Measurements from ENCODE around the gene TRPM3. TPM values are rescaled to one million over a fixed set of nuclear protein-coding genes. Genes with fewer than 3 reads are reported as not detected.
A peak's percentile ranks its signal among the peaks of the same experiment; 100 is the strongest.

Gene TRPM3
- polyA plus RNA-seq, 3 donors, result not detected

DNA sequence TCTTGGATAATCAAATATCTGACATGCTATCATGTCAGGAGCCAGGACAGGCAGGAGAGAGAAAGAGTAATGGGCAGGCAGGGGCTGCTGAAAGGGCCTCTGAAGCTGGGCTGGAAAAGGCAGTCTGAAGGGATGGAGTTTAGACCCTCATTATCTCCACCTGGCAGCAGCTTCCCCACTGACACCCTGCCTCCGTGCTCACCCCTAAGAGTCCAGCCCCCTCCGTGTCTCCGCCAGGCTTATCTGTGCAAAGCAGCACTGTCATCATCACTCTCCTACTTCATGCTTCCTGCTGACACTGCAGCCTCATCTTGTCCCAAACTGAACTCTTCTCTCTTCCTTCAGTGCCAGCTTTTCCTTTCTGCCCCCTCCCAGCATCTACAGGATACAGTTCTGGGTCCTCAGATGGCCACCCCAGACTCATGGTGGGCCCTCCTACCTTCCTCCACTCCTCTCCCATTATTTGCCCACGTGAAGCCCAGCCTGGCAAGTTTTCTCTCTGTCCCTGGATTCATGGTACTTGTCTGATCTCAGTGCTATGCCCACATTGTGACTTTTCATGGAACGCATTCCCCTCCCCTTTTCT lies 636.1 kb downstream of the TRPM3 start:
- Histone ChIP-seq H3K9ac (ENCODE audit: insufficient read depth, low read length, poor library complexity, severe bottlenecking) (no peak overlapping the region), H3K4me1 (ENCODE audit: control insufficient read depth in 1 of 2, insufficient read depth in 2 of 2, low read length in 2 of 2) (peaks cover 0 to 7% of the 10 kb centered on the region in 2 donors), H3K9me3 (replicated peaks in 1 of 2; ENCODE audit: control insufficient read depth in 1 of 2, insufficient read depth in 1 of 2, low read length in 2 of 2) (no peaks in the 10 kb centered on the region), H4K20me1 (ENCODE audit: insufficient read depth, low read length) (no peaks in the 10 kb centered on the region), H3K36me3 (replicated peaks in 1 of 2; ENCODE audit: control insufficient read depth in 1 of 2, insufficient read depth in 2 of 2, low read length in 2 of 2) (no peaks in the 10 kb centered on the region), H3K79me2 (ENCODE audit: insufficient read depth, low read length) (no peaks in the 10 kb centered on the region), H3K27ac (ENCODE audit: low read depth in 1 of 2, low read length in 2 of 2) (no peak overlapping the region), H3K4me2 (replicated peaks; ENCODE audit: extremely low read depth, low read length, poor library complexity, severe bottlenecking) (no peak overlapping the region), H3K4me3 (replicated peaks in 1 of 3; ENCODE audit: low read depth in 2 of 3, low read length in 3 of 3) (no peak overlapping the region), H3K27me3 (ENCODE audit: control insufficient read depth in 2 of 2, insufficient read depth in 2 of 2, low read length in 2 of 2) (no peaks in the 10 kb centered on the region), H2AFZ (ENCODE audit: insufficient read depth, low read depth, low read length, poor library complexity, severe bottlenecking) (peak overlapping the region; percentile 59)
- Mint-ChIP-seq H3K4me3 (no peak overlapping the region), H3K36me3 (no peaks in the 10 kb centered on the region), H3K27ac (peak overlapping the region in 3 of 7 donors; percentile 33 to 78 (median 73)), H3K9me3 (no peaks in the 10 kb centered on the region), H3K4me1 (peaks cover 15% of the 10 kb centered on the region), H3K27me3 (ENCODE audit: low read depth in 3 of 3) (peaks cover 0 to 6% (median 0%) of the 10 kb centered on the region in 3 donors)
- TF ChIP-seq, protein P1, sequence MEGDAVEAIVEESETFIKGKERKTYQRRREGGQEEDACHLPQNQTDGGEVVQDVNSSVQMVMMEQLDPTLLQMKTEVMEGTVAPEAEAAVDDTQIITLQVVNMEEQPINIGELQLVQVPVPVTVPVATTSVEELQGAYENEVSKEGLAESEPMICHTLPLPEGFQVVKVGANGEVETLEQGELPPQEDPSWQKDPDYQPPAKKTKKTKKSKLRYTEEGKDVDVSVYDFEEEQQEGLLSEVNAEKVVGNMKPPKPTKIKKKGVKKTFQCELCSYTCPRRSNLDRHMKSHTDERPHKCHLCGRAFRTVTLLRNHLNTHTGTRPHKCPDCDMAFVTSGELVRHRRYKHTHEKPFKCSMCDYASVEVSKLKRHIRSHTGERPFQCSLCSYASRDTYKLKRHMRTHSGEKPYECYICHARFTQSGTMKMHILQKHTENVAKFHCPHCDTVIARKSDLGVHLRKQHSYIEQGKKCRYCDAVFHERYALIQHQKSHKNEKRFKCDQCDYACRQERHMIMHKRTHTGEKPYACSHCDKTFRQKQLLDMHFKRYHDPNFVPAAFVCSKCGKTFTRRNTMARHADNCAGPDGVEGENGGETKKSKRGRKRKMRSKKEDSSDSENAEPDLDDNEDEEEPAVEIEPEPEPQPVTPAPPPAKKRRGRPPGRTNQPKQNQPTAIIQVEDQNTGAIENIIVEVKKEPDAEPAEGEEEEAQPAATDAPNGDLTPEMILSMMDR (IDR thresholded peaks at IDR 0.05), result no peak
- DNase-seq, result no peak
- WGBS (ENCODE audit: insufficient coverage), result 25% methylated on average over 5 of the region's 5 CpGs
- intact Hi-C loops (cut with micrococcal nuclease), result loop anchor here in 1 of 2 donors (10.0 kb wide), 1 partner anchor 61 kb away; no protein-coding TSS in a partner anchor

DNA sequence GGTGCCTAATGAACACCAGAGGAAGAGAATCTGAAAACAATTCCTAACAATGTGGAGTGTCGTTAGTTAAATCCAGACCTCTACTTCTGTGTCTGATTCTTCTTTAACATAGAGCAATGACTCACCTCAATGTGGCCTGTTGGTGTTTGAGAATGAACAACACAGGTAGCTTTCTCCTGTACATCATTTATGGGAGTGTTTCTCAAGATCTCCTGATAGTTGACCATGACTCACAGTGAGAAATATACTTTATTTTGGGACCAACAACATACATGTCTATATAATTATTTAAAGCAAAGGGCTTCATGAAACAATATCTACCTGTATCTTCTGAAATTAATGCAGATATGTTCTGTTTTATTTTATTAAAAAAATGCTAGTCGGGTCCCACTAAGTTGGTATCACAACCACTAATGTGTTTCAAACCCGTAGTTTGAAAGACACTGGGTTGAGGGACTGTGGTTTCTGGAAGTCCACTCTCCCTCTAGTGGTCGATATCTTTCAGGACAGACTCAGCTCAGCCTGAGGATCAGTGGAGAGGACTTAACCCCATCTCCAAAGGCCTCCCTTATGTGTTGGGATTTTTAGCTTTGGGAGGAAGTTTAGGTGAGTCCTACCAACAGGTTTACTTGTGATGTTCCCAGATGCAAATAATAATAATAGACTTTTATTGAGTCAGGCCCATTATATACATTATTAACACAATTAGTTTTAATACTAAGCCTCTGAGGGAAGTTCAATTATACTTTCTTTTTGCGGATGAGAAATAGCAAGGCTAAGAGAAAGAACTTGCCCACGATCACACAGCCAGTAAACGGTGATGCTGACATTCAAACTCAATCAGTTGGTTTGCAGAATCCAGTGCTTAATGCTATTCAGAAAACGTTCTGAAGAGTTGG lies 636.9 kb downstream of the TRPM3 start:
- Histone ChIP-seq H4K20me1 (ENCODE audit: insufficient read depth, low read length) (no peaks in the 10 kb centered on the region), H2AFZ (ENCODE audit: insufficient read depth, low read depth, low read length, poor library complexity, severe bottlenecking) (no peak overlapping the region), H3K9me3 (replicated peaks in 1 of 2; ENCODE audit: control insufficient read depth in 1 of 2, insufficient read depth in 1 of 2, low read length in 2 of 2) (no peaks in the 10 kb centered on the region), H3K79me2 (ENCODE audit: insufficient read depth, low read length) (no peaks in the 10 kb centered on the region), H3K27ac (ENCODE audit: low read depth in 1 of 2, low read length in 2 of 2) (no peak overlapping the region), H3K4me1 (ENCODE audit: control insufficient read depth in 1 of 2, insufficient read depth in 2 of 2, low read length in 2 of 2) (peaks cover 0 to 7% of the 10 kb centered on the region in 2 donors), H3K4me3 (replicated peaks in 1 of 3; ENCODE audit: low read depth in 2 of 3, low read length in 3 of 3) (no peak overlapping the region), H3K9ac (ENCODE audit: insufficient read depth, low read length, poor library complexity, severe bottlenecking) (no peak overlapping the region), H3K27me3 (ENCODE audit: control insufficient read depth in 2 of 2, insufficient read depth in 2 of 2, low read length in 2 of 2) (no peaks in the 10 kb centered on the region), H3K36me3 (replicated peaks in 1 of 2; ENCODE audit: control insufficient read depth in 1 of 2, insufficient read depth in 2 of 2, low read length in 2 of 2) (no peaks in the 10 kb centered on the region), H3K4me2 (replicated peaks; ENCODE audit: extremely low read depth, low read length, poor library complexity, severe bottlenecking) (no peak overlapping the region)
- WGBS (ENCODE audit: insufficient coverage), result 75% methylated on average over 4 of the region's 8 CpGs
- Mint-ChIP-seq H3K4me3 (no peak overlapping the region), H3K4me1 (peaks cover 15% of the 10 kb centered on the region), H3K36me3 (no peaks in the 10 kb centered on the region), H3K27me3 (ENCODE audit: low read depth in 3 of 3) (peaks cover 0 to 6% (median 0%) of the 10 kb centered on the region in 3 donors), H3K9me3 (no peaks in the 10 kb centered on the region), H3K27ac (peak overlapping the region in 2 of 7 donors; percentile 21 to 80)
- TF ChIP-seq, protein P1 (IDR thresholded peaks at IDR 0.05), result peak; percentile 79
- intact Hi-C loops (cut with micrococcal nuclease), result loop anchor here (5.0 to 10.0 kb wide), 3 partner anchors 60 to 118 kb away; no protein-coding TSS in a partner anchor
- peak; percentile 51 to 63 (median 62) for DNase-seq

Data from CD14-positive monocyte (primary cell).